Measurements from ENCODE around the gene MAML2. TPM values are rescaled to one million over a fixed set of nuclear protein-coding genes. Genes with fewer than 3 reads are reported as not detected.

Gene MAML2
- total RNA-seq, 5 donors from 2014 or later (not counting 1 experiment from before 2014, with no cell fraction given) = 30.4 to 66.7 (median 35.1) TPM

- Mint-ChIP-seq H3K27ac (no peak overlapping the region), H3K4me3 (no peak overlapping the region), H3K27me3 (no peaks in the 10 kb centered on the region), H3K4me1 (peaks cover 17 to 43% (median 35%) of the 10 kb centered on the region in 3 donors), H3K36me3 (peaks cover 20% of the 10 kb centered on the region), H3K9me3 (no peaks in the 10 kb centered on the region)
- DNase-seq (no peak), ATAC-seq (replicated peaks in 1 of 4) (no peak)
- no CpG with 5 or more reads among the region's 4 CpGs for WGBS (ENCODE audit: insufficient coverage)
- ChIA-PET POLR2A (no interaction called here), CTCF (no interaction called here)
- no peak overlapping the region for H3K27ac ChIP-seq (ENCODE audit: low read length)
- H3K4me3 ChIP-seq (ENCODE audit: control insufficient read depth in 1 of 2, extremely low read depth in 1 of 2, low read length in 1 of 2) = no peak overlapping the region
- no peaks in the 10 kb centered on the region for H3K27me3 ChIP-seq (replicated peaks in 1 of 2; ENCODE audit: control insufficient read depth in 2 of 2, extremely low read depth in 1 of 2, insufficient read depth in 2 of 2, low read length in 1 of 2)
- H3K4me1 ChIP-seq (ENCODE audit: control insufficient read depth in 1 of 2, extremely low read depth in 1 of 2, insufficient read depth in 2 of 2, low read length in 2 of 2) = no peaks in the 10 kb centered on the region
- H3K9me3 ChIP-seq = no peaks in the 10 kb centered on the region
- H3K36me3 ChIP-seq (ENCODE audit: control insufficient read depth in 2 of 2, extremely low read depth in 1 of 2, insufficient read depth in 1 of 2, low read length in 1 of 2) = no peaks in the 10 kb centered on the region
These were observed 346.3 kb downstream of the MAML2 start for GRCh38 chr11:95996621-95997235.

GRCh38 chr11:95994329-95994728 is 348.7 kb downstream of the MAML2 start:
- Histone ChIP-seq H3K27me3 (replicated peaks in 1 of 2; ENCODE audit: control insufficient read depth in 2 of 2, extremely low read depth in 1 of 2, insufficient read depth in 2 of 2, low read length in 1 of 2) (no peaks in the 10 kb centered on the region), H3K36me3 (ENCODE audit: control insufficient read depth in 2 of 2, extremely low read depth in 1 of 2, insufficient read depth in 1 of 2, low read length in 1 of 2) (peaks cover 0 to 4% of the 10 kb centered on the region in 2 donors), H3K4me1 (ENCODE audit: control insufficient read depth in 1 of 2, extremely low read depth in 1 of 2, insufficient read depth in 2 of 2, low read length in 2 of 2) (no peaks in the 10 kb centered on the region), H3K27ac (ENCODE audit: low read length) (no peak overlapping the region), H3K4me3 (ENCODE audit: control insufficient read depth in 1 of 2, extremely low read depth in 1 of 2, low read length in 1 of 2) (no peak overlapping the region), H3K9me3 (no peaks in the 10 kb centered on the region)
- ChIA-PET CTCF (interaction anchor here (0.7 to 1.0 kb wide), 2 partner anchors 347 to 348 kb away, joined by 3 read pairs; no protein-coding TSS in a partner anchor), POLR2A (no interaction called here)
- Mint-ChIP-seq H3K27ac (no peak overlapping the region), H3K36me3 (peaks cover 36% of the 10 kb centered on the region), H3K9me3 (no peaks in the 10 kb centered on the region), H3K4me3 (no peak overlapping the region), H3K4me1 (peaks cover 8 to 32% (median 25%) of the 10 kb centered on the region in 3 donors), H3K27me3 (no peaks in the 10 kb centered on the region)
- WGBS (ENCODE audit: insufficient coverage) = 27% methylated on average over 1 of the region's 4 CpGs
- no peak for DNase-seq
- ATAC-seq (replicated peaks in 1 of 4) = no peak

- POLR2A ChIA-PET = no interaction called here
- no peak for DNase-seq
These were observed 349.3 kb downstream of the MAML2 start for GRCh38 chr11:95993438-95994298.

GRCh38 chr11:95991545-95991944 is 351.4 kb downstream of the MAML2 start:
- no peak overlapping the region for H3K27ac Mint-ChIP-seq
- H3K4me3 ChIP-seq (ENCODE audit: control insufficient read depth in 1 of 2, extremely low read depth in 1 of 2, low read length in 1 of 2) = no peak overlapping the region
- DNase-seq (no peak), ATAC-seq (replicated peaks in 1 of 4) (no peak)
- H3K9me3 ChIP-seq = no peaks in the 10 kb centered on the region
- ChIA-PET CTCF (no interaction called here), POLR2A (no interaction called here)
- H3K9me3 Mint-ChIP-seq = no peaks in the 10 kb centered on the region
- peaks cover 0 to 15% of the 10 kb centered on the region in 2 donors for H3K36me3 ChIP-seq (ENCODE audit: control insufficient read depth in 2 of 2, extremely low read depth in 1 of 2, insufficient read depth in 1 of 2, low read length in 1 of 2)
- H3K4me1 ChIP-seq (ENCODE audit: control insufficient read depth in 1 of 2, extremely low read depth in 1 of 2, insufficient read depth in 2 of 2, low read length in 2 of 2) = no peaks in the 10 kb centered on the region
- H3K27me3 Mint-ChIP-seq = no peaks in the 10 kb centered on the region
- H3K36me3 Mint-ChIP-seq = peaks cover 53% of the 10 kb centered on the region
- WGBS (ENCODE audit: insufficient coverage) = no CpG with 5 or more reads among the region's 1 CpG
- peaks cover 11 to 39% (median 18%) of the 10 kb centered on the region in 3 donors for H3K4me1 Mint-ChIP-seq
- H3K27me3 ChIP-seq (replicated peaks in 1 of 2; ENCODE audit: control insufficient read depth in 2 of 2, extremely low read depth in 1 of 2, insufficient read depth in 2 of 2, low read length in 1 of 2) = no peaks in the 10 kb centered on the region
- no peak overlapping the region for H3K27ac ChIP-seq (ENCODE audit: low read length)
- H3K4me3 Mint-ChIP-seq = no peak overlapping the region

More at GRCh38 chr11:95993438-95994298, 349.3 kb downstream of the MAML2 start:
- Histone ChIP-seq H3K4me3 (ENCODE audit: control insufficient read depth in 1 of 2, extremely low read depth in 1 of 2, low read length in 1 of 2) (no peak overlapping the region), H3K27me3 (replicated peaks in 1 of 2; ENCODE audit: control insufficient read depth in 2 of 2, extremely low read depth in 1 of 2, insufficient read depth in 2 of 2, low read length in 1 of 2) (no peaks in the 10 kb centered on the region), H3K36me3 (ENCODE audit: control insufficient read depth in 2 of 2, extremely low read depth in 1 of 2, insufficient read depth in 1 of 2, low read length in 1 of 2) (peaks cover 0 to 10% of the 10 kb centered on the region in 2 donors), H3K27ac (ENCODE audit: low read length) (no peak overlapping the region), H3K4me1 (ENCODE audit: control insufficient read depth in 1 of 2, extremely low read depth in 1 of 2, insufficient read depth in 2 of 2, low read length in 2 of 2) (no peaks in the 10 kb centered on the region), H3K9me3 (no peaks in the 10 kb centered on the region)
- no peak overlapping the region for H3K4me3 Mint-ChIP-seq
- no peaks in the 10 kb centered on the region for H3K27me3 Mint-ChIP-seq
- no peak overlapping the region for H3K27ac Mint-ChIP-seq
- peaks cover 8 to 32% (median 22%) of the 10 kb centered on the region in 3 donors for H3K4me1 Mint-ChIP-seq
- CTCF ChIA-PET = no interaction called here
- H3K9me3 Mint-ChIP-seq = no peaks in the 10 kb centered on the region
- ATAC-seq (replicated peaks in 1 of 4) = no peak
- H3K36me3 Mint-ChIP-seq = peaks cover 42% of the 10 kb centered on the region
- WGBS (ENCODE audit: insufficient coverage) = 100% methylated on average over 3 of the region's 10 CpGs

DNA sequence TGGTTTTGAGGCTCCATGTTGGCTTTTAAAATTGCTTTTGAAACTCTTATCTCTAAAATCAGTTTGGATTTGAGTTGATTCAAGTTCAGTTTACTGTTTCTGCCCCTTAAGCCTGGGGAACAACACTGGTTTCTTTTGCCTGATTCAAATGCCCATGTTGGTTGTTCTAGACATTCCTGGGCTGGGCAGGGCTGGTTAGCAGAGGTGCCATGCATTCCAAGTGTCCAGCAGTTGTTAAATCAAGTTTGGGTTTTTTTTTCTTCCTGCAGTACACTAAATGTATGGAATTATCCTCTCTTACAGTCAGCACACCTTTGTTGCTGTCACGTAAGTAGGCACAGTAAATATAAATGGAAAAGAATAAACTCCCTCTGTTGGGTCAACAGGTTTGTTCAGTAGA is 351.9 kb downstream of the MAML2 start:
- peaks cover 52% of the 10 kb centered on the region for H3K36me3 Mint-ChIP-seq
- Histone ChIP-seq H3K4me1 (ENCODE audit: control insufficient read depth in 1 of 2, extremely low read depth in 1 of 2, insufficient read depth in 2 of 2, low read length in 2 of 2) (no peaks in the 10 kb centered on the region), H3K9me3 (no peaks in the 10 kb centered on the region), H3K36me3 (ENCODE audit: control insufficient read depth in 2 of 2, extremely low read depth in 1 of 2, insufficient read depth in 1 of 2, low read length in 1 of 2) (peaks cover 0 to 15% of the 10 kb centered on the region in 2 donors), H3K27ac (ENCODE audit: low read length) (no peak overlapping the region), H3K27me3 (replicated peaks in 1 of 2; ENCODE audit: control insufficient read depth in 2 of 2, extremely low read depth in 1 of 2, insufficient read depth in 2 of 2, low read length in 1 of 2) (no peaks in the 10 kb centered on the region), H3K4me3 (ENCODE audit: control insufficient read depth in 1 of 2, extremely low read depth in 1 of 2, low read length in 1 of 2) (no peak overlapping the region)
- peaks cover 11 to 36% (median 16%) of the 10 kb centered on the region in 3 donors for H3K4me1 Mint-ChIP-seq
- H3K4me3 Mint-ChIP-seq = no peak overlapping the region
- WGBS (ENCODE audit: insufficient coverage) = no CpG with 5 or more reads among the region's 1 CpG
- H3K27ac Mint-ChIP-seq = no peak overlapping the region
- ChIA-PET CTCF (no interaction called here), POLR2A (no interaction called here)
- DNase-seq = no peak
- H3K9me3 Mint-ChIP-seq = no peaks in the 10 kb centered on the region
- no peaks in the 10 kb centered on the region for H3K27me3 Mint-ChIP-seq
- ATAC-seq (replicated peaks in 1 of 4) = no peak

GRCh38 chr11:95989780-95990179 is 353.2 kb downstream of the MAML2 start:
- CTCF ChIA-PET = no interaction called here

More at GRCh38 chr11:95989780-95990179, 353.2 kb downstream of the MAML2 start:
- no peak overlapping the region for H3K4me3 Mint-ChIP-seq
- Histone ChIP-seq H3K27ac (ENCODE audit: low read length) (no peak overlapping the region), H3K27me3 (replicated peaks in 1 of 2; ENCODE audit: control insufficient read depth in 2 of 2, extremely low read depth in 1 of 2, insufficient read depth in 2 of 2, low read length in 1 of 2) (no peaks in the 10 kb centered on the region), H3K4me1 (ENCODE audit: control insufficient read depth in 1 of 2, extremely low read depth in 1 of 2, insufficient read depth in 2 of 2, low read length in 2 of 2) (no peaks in the 10 kb centered on the region), H3K9me3 (no peaks in the 10 kb centered on the region), H3K36me3 (ENCODE audit: control insufficient read depth in 2 of 2, extremely low read depth in 1 of 2, insufficient read depth in 1 of 2, low read length in 1 of 2) (peaks cover 0 to 22% of the 10 kb centered on the region in 2 donors), H3K4me3 (ENCODE audit: control insufficient read depth in 1 of 2, extremely low read depth in 1 of 2, low read length in 1 of 2) (no peak overlapping the region)
- no CpG with 5 or more reads among the region's 1 CpG for WGBS (ENCODE audit: insufficient coverage)
- ATAC-seq (replicated peaks in 1 of 4) (no peak), DNase-seq (no peak)
- peaks cover 9 to 29% (median 11%) of the 10 kb centered on the region in 3 donors for H3K4me1 Mint-ChIP-seq
- H3K27me3 Mint-ChIP-seq = no peaks in the 10 kb centered on the region
- H3K9me3 Mint-ChIP-seq = no peaks in the 10 kb centered on the region
- POLR2A ChIA-PET = no interaction called here
- no peak overlapping the region for H3K27ac Mint-ChIP-seq
- peaks cover 57% of the 10 kb centered on the region for H3K36me3 Mint-ChIP-seq
